ENCODE measurements around the gene MYBBP1A. TPM values are rescaled to one million over a fixed set of nuclear protein-coding genes. Genes with fewer than 3 reads are reported as not detected.

The MYBBP1A gene
- total and polyA plus RNA-seq, 2 of the 13 experiments (the other 11 are each of a cell fraction or from before 2014, with no cell fraction given): 18.6 to 54.8 TPM

GRCh38 chr17:4554997-4555799 lies at the start of gene MYBBP1A (continued):
- TF ChIP-seq ATF7 (IDR thresholded peaks at IDR 0.05) (no peak), ATF7 (CRISPR knock-in tag; IDR thresholded peaks at IDR 0.05) (0 out of 2 replicates have a peak, but pooled peaks have one; percentile 65), MNT (IDR thresholded peaks at IDR 0.05) (peak; percentile 92), SP5 (CRISPR knock-in tag; IDR thresholded peaks at IDR 0.05; ENCODE audit: borderline replicate concordance, low read depth) (no peak; the same call in none of the 2 replicates), CTCF (CRISPR knock-in tag; IDR thresholded peaks at IDR 0.05) (peak; percentile 36; the same call in 1 of the 2 replicates), ZNF646 (CRISPR knock-in tag; IDR thresholded peaks at IDR 0.05) (0 out of 2 replicates have a peak, but pooled peaks have one; percentile 21), SALL1 (CRISPR knock-in tag; IDR thresholded peaks at IDR 0.05) (peak; percentile 86), GRHL1 (CRISPR knock-in tag; conservative IDR thresholded peaks at IDR 0.05) (no peak), ARHGAP35 (CRISPR knock-in tag; IDR thresholded peaks at IDR 0.05; ENCODE audit: borderline replicate concordance) (no peak; the same call in 1 of the 2 replicates), ZFY (CRISPR knock-in tag; IDR thresholded peaks at IDR 0.05) (peak; percentile 78), ZBTB8A (CRISPR knock-in tag; IDR thresholded peaks at IDR 0.05; ENCODE audit: borderline replicate concordance, low read depth) (no peak)
